ENCODE results near the gene CREB3.

CREB3 gene

GRCh38 chr9:35749515-35750255, 17.2 kb downstream of the CREB3 start:
- DNase-seq (ENCODE audit: low read depth in 2 of 2) = no peak

- DNase-seq (ENCODE audit: low read depth in 2 of 2) = no peak
Observed at GRCh38 chr9:35750256-35750531, 17.7 kb downstream of the CREB3 start.

DNA sequence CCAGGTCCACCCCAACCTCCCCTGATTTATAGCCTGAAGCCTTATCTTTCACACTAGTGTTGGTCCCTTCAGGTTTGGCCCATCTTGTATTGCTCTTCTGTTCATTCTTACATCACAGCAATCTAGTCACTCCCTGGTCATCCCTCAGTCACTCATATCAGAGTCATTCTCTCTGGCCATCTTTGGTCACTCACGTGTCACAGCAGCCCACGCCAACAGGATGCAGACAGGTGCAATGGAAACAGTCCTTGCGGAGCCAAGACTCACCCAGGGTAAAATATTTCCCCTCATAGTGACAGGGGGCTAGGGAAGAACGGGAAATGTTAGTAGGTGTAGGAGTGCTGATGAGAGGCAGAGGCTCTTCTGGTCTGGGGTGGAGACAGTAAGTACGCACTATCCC, 21.0 kb downstream of the CREB3 start:
- DNase-seq (ENCODE audit: low read depth in 2 of 2) = no peak

DNA sequence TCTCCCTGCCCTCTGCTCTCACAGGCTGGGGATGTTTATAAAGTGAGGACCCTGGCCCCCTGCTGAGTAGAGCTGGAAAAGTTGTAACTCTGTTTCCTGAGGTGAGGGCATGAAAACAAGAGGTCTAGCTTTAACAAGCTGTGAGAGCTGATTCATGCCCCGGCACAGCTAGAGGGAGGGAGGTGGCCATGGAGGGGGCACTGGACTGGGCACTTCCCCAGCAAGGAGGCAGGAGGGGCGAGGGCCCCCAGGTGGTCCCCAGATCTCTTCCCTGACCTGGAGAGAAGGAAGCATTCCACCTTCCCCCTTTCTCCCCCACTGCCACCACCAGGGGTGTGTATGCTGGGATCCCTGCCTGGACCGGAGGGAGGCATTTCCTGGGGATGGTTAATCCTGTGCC, 21.8 kb downstream of the CREB3 start, which contains the start of gene MSMP:
Gene MSMP, minus strand, starts transcription at position 13 of the 400 bp plus-strand sequence. CDS start 147 bp downstream, outside the sequence.
- DNase-seq (ENCODE audit: low read depth in 2 of 2) = no peak

- DNase-seq (ENCODE audit: low read depth in 2 of 2) = no peak
Observed at GRCh38 chr9:35755071-35755470, 22.6 kb downstream of the CREB3 start.

DNA sequence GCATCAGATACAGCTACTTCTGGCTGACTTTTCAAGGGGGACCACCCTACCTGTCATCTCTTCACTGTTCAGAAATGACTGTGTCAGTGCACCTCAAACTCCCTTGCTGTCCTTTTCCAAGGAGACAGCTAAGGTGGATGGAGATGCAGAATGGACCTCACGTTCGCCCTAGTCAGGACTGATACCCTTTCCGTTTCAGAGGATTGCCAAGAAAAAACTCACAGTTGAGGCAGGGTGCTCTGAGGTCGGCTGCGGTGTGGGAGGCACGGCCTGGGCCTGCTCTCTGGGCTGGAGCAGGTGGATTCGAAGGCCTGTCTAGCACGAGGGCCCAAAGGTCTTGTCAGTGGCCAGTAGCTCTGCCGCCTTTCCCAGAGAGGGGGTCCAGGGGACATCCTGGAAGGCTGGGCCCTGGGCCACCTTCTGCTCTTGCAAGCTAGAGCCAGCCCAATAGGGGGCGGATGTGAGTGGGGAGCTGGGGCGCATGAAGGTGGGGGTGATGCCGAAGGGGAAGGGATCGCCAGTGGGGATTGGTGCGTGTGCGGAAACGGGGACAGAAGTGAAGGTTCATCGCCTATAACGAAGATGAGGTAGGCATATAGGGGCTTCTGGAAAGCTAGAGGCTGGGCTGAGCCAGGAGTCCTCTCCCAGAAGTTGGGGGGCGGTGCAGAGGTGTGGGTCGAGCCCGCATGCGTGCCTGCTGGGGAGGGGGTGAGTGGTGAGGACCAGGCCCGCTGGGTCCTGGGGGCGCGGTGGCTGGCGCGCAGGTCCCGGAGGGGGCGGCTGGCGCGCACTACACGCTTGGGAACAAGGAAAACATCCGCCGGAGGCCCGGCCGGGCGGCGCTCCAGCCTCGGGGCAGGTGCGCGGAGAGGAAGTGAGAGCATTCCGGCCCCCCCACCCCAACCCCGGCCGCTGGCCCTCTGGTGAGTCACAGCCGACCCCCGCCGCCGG, 24.1 kb downstream of the CREB3 start:
- peak; percentile 72 for DNase-seq (ENCODE audit: low read depth in 2 of 2)

- DNase-seq (ENCODE audit: low read depth in 2 of 2) = no peak
Observed at GRCh38 chr9:35757226-35757891, 24.9 kb downstream of the CREB3 start.

DNA sequence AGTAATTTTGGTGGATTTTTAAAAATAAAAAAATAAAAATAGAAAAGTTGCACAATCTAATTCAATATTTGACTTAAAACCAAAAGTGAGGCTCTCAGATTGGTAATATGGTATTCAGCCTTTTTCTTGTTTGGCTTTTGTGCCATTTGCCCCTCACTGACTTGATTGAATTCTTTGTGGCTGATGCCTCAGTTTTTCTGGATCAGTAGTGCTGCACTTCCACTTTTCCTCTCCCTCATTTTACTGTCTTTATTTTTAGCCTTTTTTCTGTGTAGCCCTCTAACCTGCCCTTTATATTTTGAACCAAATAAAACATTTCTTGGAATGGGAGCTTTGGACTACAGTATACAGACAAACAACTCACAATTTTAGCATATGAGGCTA, 25.4 kb downstream of the CREB3 start:
- DNase-seq (ENCODE audit: low read depth in 2 of 2) = no peak

DNA sequence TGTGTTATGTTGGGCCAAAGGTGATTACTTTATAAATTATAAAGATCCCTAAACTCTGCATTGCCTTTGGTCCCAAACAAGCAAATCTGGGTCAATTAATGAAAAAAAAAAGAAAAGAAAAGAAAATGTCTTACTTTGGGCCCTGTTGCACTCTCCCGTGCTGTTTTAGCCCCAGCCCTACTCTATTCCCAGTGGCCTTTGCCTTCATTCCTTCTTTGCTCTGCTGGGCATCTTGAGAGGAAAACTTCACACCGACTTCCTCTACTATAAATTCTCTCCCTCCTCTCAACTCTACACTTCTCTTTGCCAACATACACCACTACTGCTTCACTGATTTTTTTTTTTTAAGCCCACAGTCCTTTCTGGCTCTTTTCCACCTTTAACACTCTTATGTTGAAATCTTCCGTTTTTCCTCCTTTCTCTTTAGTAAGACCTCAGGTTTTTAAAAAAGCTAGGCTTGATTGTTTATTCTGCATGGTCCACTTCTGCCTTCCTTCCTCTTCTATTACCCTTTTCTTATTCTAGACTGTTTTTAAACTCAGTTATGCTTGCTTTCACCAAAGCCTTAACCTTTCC, 26.1 kb downstream of the CREB3 start:
- no peak for DNase-seq (ENCODE audit: low read depth in 2 of 2)

GRCh38 chr9:35759795-35760194, 27.3 kb downstream of the CREB3 start:
- DNase-seq (ENCODE audit: low read depth in 2 of 2) = no peak

- DNase-seq (ENCODE audit: low read depth in 2 of 2) = no peak
Observed at GRCh38 chr9:35760651-35761050, 28.2 kb downstream of the CREB3 start.

DNA sequence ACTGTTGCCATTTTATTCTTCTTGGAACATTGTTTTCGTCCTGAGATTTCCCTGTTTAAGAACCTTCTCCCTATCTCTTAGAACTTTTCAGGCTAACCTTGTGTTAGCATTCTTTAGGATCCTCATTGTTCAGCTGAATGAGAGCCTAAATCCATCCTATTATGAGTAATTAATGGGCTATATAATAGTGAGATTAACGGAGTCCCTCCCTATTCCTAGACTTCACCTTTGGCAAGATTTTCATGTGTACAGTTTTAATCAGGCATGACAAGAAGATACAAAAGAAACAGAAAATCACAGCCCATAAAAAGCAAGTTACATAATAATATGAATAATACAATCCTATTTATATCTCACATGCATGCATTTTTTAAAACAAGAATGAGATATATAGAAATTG, 30.7 kb downstream of the CREB3 start:
- DNase-seq (ENCODE audit: low read depth in 2 of 2) = no peak

DNA sequence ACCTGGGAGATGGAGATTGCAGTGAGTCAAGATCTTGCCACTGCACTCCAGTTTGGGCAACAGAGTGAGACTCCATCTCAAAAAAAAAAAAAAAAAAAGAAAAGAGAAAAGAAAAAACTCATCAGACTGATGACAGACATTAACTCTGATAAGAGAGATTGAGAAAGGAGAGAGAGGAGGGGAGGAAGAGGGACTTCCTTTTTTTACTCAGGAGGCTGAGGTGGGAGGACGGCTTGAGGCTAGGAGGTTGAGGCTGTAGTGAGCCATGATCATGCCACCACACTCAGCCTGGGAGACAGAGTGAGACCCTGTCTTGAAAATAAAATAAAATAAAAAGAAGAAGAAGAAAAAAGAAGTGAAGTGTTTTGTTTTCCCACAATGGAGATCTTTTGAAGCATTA, 31.3 kb downstream of the CREB3 start:
- DNase-seq (ENCODE audit: low read depth in 2 of 2) = no peak

GRCh38 chr9:35766997-35767396, 34.5 kb downstream of the CREB3 start:
- DNase-seq (ENCODE audit: low read depth in 2 of 2) = no peak

DNA sequence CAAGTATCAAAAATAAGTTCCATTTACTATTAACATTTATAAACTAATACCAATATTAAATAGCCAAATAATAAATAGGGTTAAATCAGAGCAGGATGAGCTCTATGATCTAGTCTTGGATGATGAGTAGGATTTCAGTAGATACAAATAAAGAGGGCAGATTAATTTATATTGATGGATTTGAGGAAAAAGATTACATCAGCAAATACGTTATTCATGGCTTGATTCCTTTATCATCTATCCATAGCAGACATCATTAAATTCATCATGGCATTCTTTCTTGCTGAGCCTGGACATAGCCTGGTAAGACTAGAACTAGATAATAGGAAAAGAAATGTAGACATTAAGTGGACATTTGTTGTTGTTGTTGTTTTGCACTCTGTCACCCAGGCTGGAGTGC, 35.0 kb downstream of the CREB3 start:
- no peak for DNase-seq (ENCODE audit: low read depth in 2 of 2)

DNA sequence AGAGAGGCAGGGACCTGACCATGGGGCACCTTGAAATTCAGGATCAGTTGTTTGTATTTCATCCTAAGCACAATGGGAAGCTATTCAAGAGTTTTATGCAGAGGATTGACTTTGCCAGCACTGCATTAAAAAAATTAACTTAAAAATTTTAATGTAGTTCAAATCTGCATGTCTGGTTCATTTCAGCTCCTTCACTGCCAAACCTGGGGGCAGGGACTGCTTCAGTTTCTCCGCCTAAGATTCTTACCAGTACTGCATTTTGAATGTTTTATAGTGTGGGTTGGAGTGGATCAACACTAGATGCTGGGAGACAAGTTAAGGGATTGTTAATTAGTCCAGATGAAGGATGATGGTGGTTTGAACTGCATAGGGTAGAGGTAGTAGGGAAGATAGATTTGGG, 37.3 kb downstream of the CREB3 start:
- no peak for DNase-seq (ENCODE audit: low read depth in 2 of 2)

DNA sequence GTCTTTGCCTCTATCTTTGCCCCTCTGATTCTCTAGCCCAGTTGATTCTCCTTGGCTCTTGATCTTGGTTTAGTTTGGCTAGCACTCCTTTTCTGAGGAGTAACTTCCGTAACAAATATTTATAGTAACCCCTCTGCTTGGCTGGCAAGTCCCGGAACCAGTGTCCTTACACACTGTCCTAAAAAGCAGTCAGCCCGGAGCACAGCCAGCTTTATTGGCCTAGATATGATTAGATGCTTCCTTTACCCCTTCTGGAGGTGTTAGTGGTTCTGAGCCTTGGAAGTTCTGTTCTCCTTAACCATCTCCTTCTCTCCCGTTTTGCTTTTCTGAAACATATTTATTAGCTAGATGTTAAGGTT, 38.6 kb downstream of the CREB3 start:
- DNase-seq (ENCODE audit: low read depth in 2 of 2) = no peak

DNA sequence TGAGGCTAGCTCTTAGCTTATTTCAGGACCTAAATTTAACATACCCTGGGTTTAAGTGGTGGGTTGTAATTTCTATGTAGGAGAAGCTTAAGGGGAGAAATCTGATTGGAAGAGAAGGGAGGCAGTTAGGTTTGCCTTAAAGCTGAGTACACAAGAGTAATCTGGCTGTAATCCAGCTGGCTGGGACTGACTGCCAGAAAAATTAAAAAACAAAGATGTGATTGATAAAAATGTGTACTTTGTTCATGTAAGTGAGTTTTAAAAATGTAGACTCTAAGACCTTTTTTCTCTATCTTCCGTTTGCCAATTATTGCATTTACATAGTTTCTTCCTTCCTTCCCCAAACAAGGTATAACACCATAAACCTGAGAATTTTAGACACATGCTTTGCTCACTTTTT, 39.1 kb downstream of the CREB3 start:
- no peak for DNase-seq (ENCODE audit: low read depth in 2 of 2)

DNA sequence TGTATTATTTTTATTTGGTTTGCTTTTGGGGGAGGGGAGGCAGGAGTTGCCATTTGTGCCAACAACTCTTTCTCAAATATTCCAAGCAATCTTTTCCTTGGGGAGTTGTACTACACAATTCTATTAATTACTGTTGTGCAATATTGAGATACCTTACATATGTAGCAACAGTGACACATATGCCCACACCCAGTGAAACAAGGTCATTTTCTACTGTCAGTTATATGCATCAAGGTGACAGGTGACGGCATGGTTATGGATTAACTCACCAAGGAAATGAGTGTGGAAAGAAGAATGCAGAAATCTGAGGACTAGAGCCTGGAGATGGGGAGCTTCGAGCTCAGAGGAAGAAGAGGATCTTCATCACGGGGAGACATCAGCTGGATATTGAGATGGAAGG, 39.5 kb downstream of the CREB3 start:
- no peak for DNase-seq (ENCODE audit: low read depth in 2 of 2)

- no peak for DNase-seq (ENCODE audit: low read depth in 2 of 2)
Observed at GRCh38 chr9:35774907-35775635, 42.6 kb downstream of the CREB3 start.

DNA sequence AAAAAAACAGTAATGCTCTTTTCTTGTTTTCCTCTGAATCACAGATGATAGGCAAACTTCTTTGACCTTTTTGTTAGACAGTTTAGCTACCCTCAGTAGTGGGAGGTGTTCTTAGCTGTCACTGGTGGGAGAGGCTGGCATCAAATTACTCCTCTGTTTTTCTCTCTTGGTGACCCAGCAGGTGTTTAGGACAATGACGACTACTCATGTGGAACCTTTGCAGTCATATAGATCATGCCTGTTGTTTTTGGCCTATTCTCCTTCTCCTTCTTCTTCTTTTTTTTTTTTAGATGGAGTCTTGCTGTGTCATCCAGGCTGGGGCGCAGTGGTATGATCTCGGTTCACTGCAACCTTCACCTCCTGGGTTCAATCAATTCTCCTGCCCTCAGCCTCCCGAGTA, 43.6 kb downstream of the CREB3 start:
- no peak for DNase-seq (ENCODE audit: low read depth in 2 of 2)

GRCh38 chr9:35778496-35778895, 46.0 kb downstream of the CREB3 start:
- no peak for DNase-seq (ENCODE audit: low read depth in 2 of 2)
